NCI-H526 (cell line): ENCODE data around the gene COL4A5.

Experiments
- DNase-seq, 2 experiments: peaks; one replicate each; lab custom pipeline; 2025; lab: John Stamatoyannopoulos, UW

COL4A5 gene

DNA sequence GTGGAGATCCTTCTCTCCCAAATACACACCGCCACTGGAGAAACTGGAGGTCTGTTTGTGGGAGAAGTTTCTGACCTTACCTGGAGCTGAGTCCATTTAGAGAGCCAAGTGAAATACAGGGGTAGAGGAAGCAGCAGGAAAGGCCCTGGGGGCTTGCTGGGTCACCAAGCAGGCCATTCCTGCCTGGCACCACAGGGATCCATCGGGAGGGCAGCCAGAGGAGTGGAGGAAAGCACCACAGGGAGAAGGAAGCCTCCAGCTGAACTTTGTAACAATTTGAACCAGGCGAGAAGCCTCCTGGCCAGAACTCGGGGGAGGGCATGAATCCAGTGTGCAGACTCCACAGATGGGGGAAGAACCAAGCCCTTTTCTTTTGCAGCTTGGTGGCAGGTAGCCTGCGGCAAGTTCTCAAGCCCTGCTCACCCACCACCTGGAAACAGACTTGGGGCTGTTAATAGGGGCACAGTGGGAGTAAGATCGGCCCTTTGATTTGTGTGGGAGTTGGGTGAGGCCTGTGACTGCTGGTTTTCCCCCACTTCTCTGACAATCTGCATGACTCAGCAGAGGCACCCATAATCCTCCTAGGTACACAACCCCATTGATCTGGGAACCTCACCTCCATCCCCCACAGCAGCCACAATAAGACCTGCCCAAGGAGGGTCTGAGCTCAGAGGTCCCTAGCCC lies 202.1 kb downstream of the COL4A5 start:
- no peak for DNase-seq

DNA sequence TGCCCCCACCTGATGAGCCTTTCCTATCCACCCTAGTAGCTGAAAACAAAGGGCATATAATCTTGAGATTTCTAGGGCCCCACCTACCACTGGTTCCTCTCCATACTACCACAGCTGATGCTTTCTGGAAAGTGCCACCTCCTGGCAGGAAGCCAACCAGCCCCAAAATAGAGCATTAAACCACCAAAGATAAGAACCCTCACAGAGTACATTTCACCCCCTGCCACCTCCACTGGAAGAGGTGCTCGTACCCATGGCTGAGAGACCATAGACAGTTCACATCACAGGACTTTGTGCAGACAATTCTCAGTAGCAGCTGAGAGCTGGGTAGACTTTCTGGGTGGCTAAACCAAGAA lies 202.6 kb downstream of the COL4A5 start:
- no peak for DNase-seq

DNA sequence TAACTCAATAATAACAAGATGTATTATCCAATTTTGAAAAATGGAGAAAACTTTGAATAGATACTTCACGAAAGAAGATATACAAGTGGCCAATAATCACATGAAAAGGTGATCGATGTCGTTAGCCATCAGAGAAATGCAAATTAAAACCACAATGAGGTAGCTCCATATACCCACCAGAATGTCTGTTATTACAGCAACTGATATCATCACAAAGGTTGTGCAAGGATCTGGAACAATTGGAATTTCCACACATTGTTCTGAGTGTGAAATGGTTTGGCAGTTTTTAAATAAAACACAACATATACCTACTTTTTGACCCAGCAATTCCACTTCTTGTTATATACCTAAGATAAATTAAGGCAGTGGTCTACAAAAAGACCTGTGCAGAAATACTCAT lies 225.1 kb downstream of the COL4A5 start:
- no peak for DNase-seq

DNA sequence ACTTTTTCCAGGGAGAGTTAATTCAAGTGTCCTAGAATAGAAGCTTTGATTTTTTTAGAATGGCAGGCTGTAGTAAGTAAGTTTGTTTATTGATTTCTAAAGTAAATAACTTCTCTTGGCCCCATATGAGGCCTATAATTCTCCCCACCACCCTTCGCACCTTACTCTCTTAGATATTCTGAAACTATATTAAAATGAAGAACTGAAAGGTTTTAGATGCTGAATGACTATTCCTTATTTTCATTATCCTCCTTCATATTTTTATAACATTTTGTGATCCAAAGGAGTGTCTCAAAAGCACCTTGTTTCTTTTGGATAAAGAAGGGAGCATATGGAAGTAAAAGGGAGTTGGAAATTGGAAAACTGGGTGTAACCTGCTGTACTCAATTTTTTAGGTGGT lies 226.5 kb downstream of the COL4A5 start:
- no peak for DNase-seq

DNA sequence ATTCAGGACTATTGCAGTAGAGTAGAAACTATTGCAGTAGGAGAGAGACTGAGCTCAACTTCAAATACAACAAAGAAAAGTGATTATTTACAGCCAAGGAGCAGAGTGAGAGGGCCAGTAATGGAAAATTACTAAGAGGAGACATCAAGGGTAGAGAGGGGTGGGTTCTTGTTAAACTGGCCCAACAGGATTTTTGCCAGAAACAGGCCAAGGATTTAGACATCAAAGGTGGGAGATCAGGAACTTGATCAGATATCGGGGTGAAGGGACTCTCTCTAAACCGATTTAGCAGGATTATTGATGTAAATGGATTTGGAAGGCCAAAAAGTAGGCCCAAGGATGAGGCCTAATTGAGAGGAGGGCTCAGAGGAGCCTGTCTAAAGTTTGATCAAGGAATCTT lies 231.9 kb downstream of the COL4A5 start:
- DNase-seq, result no peak

DNA sequence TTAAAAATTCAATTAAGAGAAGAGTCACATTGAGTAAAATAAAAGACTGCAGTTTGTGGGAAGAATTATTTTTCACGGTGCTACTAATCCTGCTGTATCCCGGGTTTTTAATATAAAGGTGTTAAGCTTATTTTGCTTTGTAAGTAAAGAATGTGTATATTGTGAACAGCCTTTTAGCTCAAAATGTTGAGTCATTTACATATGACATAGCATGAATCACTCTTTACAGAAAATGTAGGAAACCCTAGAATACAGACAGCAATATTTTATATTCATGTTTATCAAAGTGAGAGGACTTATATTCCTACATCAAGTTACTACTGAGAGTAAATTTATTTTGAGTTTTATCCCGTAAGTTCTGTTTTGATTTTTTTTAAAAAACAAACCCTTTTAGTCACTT lies 257.1 kb downstream of the COL4A5 start:
- DNase-seq, result no peak

DNA sequence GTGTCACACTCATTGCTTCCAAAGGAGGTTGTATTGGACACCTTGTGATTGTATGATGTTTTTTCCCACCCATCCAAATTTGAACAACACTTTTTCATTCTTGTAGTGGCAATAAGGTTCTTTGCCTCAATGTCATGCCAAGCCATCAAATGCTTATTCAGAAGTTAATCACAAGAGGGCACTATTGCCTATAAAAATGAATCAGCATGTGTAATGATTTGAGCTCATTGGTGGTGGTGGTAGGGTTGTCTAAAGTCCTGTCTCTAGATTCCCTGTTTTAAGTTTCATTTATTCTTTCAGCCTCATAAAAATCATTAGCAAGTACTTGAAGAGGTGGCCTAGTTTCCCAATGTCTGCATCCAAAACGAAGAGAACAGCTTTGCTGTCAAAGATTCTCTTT lies 259.7 kb downstream of the COL4A5 start:
- DNase-seq, result peak; percentile 46 to 49

DNA sequence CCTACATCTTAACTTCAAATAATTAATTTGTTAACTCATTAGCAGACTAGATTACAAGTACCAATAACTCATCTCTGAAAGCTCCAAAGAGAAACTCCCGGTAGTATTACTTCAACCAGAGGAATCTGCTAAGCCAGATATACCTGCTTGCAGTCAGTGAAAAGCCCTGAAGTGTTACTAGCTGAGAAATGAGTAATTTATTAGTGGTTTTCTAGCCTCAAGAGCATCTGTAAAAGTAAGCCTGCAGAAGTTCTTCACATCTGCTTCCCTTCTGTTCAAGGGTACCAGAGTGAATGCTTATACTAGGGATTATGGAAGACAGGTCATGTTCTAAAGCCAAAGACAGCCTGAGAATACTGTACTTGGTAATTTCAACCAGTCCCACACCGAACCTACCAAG lies 262.0 kb downstream of the COL4A5 start:
- DNase-seq, result no peak

DNA sequence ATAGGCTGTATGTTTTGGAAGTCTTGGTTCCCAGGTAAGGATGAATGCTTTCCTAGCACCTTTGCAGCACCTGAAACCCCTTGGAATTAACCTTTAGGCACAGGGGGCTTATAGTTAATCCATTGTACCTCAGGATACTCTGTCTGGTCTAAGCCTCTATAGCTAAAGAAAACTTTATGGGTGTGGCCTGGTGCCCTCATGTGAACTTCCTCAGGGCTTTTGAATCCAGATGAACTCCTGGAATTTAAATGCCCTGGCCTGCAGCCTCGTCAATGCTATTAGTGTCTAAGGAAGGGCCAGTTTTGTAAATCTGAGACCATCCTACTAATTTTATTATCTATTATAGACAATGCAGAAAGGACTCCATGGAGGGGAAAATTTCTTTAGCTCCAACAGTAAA lies 262.9 kb downstream of the COL4A5 start:
- DNase-seq, result no peak

DNA sequence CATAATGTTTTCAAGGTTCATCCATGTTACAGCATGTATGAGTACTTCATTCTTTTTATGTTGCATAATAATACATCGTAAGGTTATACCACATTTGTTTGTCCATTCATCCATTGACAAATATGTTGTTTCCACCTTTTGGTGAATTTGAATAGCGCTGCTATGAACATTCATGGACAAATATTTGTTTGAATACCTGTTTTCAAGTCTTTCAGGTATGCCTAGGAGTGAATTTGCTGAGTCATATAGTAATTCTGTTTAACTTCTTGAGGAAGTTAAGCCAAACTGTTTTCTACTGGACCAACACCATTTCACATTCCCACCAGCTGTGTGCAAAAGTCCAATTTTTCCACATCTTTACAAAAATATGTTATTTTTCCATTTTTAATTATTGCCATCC lies 265.2 kb downstream of the COL4A5 start:
- DNase-seq, result no peak

DNA sequence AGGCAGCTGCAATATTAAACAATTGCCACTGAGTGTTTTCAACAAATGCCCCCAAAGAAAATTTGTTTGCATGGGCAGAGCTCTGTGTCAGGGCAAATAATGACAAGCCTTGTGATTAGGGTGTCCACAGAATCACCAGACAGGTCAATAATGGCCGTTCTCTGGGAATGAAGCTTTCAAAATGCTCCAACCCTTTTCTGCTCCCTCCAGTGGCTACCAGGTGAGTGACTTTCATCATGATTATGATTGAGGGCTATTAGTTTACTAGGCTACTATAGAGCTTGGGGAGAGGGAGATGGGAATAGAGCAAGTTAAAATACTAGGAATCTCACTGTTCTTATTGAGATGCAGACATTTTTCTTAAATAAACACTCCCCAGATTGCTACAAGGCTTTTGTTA lies 273.2 kb downstream of the COL4A5 start:
- no peak for DNase-seq

DNA sequence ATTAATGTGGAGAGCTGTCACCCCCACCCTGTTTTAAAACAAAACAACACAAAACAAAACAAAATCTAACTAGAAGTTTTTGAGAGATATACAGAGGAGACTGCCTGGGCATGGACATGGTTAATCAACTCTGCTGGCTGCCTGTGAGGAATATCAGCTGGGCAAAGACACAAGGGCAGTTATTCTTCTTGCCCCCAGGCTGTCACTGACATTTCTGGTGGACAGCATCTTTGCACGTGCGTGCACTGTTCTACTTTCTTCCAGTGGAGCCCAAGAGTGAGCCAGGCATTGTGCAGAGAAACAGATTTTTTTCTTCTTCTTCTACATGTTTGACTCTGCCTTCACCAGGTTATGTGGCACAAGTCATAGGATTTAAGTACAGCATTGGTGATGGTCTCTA lies 282.9 kb downstream of the COL4A5 start:
- no peak for DNase-seq

DNA sequence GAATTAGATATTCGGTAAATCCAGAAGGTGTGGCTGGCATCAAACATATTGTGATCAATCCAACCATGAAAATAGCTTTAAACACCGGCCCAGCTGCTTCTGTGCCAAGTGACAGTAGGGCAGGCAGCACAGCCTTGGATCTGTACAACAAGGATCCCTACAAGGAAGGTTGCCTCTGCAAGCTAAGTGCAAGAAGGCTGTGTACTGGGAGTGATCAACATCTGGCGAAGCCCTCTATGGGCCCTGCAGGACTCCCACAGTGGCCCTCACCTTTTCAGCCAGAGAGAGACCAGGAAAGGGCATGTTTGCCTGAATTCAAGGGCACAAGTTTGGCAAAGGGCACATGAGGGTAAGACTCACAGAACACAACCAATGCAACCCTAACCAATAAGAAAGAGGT lies 287.1 kb downstream of the COL4A5 start:
- DNase-seq, result no peak

DNA sequence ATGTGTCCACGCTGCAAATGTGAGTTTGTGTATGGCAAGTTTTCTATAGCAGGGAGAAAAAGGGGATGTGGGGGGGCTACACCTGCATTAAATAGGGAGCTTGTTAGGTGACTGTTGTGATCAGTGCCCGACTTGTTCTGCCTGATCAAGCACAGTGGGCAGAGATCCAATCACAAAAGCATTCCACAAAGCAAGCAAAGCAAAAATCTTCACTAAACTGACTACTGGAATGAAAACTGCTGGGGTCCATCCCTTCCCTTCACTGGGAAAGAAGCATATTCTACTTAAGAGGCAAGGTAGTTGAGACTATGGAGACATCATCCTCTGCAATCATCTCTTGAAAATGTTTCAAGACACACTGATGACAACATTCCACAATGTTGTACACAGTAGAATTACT lies 291.5 kb downstream of the COL4A5 start:
- DNase-seq, result no peak

DNA sequence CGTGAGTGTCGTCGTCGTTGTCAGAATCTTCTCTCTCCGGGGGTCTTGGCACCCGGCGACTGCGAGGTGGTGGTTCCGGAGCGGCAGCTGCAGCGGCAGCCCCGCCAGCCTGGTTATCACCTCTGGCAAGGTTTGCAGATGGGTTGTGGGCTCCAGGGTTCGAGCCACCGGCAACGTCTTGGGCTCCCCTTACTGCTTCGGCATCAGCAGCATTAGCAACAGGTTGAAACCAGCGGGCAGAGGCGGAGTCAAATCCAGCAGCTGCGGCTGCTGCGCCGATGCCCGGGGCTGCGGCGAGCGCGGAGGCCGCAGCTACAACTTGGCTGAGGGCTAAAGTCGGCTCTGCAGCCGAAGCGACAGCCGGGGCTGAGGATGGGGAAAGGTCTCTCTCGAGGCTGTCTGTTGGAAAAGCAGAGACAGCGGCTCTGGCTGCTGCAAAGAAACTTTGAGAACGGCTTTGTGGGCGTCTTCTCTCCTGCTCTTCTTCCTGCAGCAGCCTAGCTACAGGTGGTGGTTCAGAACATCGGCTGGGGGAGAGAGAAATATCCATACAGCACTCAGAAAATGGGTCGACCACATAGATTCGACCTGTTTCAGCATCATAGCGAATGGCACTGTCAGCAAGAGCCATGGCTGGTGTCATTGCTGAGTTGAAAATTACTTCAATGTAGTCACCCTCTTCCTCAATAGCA lies 293.1 kb downstream of the COL4A5 start:
- peak in 1 of 2 experiments; percentile 33 for DNase-seq

DNA sequence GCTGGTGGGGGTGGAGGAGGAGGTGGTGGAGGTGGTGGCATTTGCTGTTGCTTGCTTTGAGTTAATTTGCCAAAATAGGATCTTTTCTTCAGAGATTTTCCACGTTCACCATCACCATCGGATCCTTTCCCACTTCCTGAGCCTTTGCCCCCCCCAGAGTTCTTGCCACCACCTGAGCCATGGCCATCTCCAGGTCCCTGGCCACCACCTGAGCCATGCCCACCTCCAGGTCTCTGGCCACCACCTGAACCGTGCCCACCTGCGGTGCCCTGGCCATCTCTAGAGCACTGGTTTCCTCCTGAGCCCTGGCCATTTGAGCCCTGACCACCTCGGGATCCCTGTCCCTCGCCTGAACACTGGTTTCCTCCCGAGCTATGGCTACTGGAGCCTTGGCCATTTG lies 294.8 kb downstream of the COL4A5 start:
- no peak for DNase-seq

DNA sequence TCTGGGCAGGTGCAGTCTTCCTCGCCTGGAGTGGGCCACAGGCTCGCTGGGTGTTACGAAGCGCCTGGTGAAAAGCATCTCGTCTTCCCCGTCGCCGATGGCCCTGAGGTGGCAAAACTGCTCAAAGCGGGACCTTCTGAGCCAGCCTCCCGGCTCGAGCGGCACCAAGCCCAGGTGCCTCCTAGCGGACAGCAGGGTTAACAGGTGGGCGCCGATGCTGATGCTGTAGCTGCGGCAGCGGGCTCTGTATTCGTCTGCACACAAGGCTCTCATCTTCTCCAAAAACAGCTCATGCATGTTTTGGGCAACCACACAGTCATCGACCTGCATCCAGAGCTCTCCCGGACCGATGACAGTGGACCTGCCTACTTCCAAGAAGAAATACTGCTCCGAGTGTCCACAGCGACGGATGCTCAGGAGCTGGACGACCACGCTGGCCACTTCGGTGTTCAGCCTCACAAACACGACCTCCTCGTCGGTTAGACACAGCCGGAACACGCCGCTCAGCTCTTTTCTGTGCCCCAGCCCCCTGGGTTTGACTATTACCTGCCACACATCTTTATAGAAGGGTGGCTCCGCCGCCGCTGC lies 295.5 kb downstream of the COL4A5 start:
- DNase-seq, result peak in 1 of 2 experiments; percentile 56

DNA sequence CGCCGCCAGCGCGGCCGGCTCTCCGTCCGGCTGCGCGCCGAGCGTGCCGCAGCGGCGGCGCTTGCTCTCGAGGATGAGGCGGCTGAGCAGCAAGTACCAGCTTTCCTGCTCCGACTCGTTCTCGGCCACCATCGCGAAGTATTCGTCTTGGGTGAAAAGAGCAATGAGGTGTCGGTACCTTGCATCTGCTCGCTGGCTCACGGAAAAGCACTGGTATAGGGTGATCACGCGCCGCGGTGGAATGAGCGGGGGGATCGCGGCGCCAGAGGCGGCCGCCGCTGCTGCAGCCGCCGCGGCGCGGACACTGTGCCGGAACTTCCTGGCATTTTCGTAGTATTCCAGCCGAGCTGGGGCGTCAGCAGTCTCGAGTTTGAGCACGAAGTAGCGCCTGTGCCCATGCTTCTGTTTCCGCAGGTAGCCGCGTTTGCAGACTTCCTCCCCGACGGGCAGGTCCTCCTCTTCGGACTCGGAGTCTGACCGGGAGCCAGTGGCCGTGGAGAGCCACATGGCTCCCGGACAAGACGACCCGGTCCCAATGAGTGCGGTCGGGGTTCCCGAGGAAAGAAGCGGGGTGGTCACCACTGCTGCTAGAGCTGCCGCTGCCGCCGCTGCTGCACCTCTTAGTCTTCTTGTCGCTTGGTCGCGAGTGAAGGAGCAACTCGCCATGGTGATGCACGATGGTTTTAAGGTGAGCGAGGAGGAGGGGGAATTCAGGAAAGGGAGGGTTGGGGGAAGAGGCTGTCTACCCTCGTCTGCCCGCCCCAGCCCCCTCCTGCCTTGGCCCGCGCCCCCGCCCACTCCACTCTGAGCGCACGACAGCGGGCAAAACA lies 296.3 kb downstream of the COL4A5 start:
- DNase-seq, result peak; percentile 26 to 68

DNA sequence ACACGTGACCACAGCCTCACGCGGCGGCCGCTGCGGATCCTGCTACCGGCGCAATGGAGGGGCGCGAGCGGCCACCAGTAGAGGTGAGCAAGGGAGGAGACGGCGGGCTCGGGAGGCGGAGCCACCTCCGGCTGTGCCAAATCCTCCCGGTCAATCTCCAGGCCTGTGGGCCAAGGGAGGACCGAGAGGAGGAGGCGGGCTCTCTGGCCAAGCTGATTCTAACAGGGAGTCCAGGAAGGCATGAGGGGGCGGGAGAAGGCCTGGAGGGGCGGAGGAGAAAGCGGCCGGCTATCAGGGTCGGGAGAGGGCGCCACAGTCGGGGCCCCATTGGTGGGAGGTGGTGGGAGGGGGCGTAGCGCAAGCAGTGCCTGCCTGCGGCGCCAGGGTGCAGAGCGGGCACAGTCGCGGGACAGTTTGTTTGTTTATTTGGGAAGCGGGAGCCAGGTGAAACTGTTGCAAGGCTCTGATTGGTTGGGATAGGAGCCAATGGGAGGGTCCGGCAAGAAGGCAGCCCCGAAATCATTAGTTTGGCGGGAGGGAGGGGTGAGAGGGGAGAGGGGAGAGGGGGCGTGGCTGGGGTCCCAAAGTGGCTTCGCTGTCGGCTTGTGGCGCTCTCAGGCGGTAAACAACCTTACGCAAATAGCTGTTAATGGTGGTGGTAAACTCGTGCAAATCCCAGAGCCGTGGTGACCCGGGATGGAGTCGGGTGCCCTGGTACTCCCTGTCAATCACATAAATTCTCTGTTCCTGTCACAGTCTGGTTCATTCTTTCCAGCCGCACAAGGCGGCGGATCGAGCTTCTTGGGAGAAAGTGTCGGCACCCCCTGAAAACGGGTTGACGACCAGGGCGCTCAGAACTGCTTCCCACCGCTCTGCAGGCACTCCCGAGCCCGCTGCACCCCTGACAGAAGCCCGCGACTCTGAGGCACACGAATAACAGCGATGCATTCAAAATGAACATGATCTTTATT lies 297.2 kb downstream of the COL4A5 start, which contains the start of gene IRS4:
Gene IRS4 (minus strand): TSS at position 55 of the 971 bp plus-strand sequence.
- DNase-seq, result peak in 1 of 2 experiments; percentile 51

DNA sequence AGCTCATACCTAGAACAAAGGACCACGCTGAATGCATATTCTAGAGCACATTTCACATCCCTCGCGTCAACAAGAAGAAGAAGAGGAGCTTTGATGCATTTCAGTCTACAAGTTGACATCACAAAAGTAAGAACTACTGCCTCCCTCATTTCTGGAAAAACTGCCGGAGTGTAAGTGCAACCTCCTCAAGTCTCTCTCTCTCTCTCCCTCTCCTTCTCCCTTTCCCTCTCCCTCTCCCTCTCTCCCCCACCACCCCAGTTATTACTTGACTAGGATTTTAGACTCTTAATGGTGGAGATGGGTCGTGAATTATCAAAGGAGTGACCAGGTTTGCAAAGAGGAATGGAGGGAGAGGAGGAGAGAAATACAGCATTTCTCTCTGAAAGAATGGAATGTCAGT lies 298.1 kb downstream of the COL4A5 start:
- no peak for DNase-seq

DNA sequence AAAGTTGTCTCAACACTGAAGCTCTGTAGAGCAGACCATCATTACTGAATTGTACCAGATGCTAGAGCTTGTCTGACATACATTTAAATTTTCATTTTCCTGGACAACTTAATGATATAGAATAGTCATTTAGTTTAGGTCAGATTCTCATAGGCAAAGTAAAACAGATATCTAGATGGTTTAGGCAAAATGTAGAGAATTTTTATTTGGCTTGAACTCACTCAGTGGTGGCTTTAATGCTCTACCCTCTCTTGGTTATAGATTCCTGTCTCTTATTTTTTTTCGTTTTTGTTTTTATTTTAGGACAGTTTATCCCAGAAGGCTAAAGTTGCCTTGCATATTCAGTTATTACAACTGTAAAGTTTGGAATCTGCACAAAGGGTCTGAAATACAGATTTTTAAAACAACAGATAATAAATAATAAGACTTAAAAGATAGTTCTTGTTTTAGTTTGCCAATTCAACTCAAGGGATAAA lies 300.7 kb downstream of the COL4A5 start:
- DNase-seq, result no peak
